ENCODE results near the gene ZFAND3.

Gene ZFAND3

GRCh38 chr6:37819177-37819801 lies at the start of gene ZFAND3:
ZFAND3 (plus strand) TSS chr6:37819727; CDS start chr6:37819946, 219 bp downstream.
- DNase-seq (ENCODE audit: low read depth), result peak; percentile 85

DNA sequence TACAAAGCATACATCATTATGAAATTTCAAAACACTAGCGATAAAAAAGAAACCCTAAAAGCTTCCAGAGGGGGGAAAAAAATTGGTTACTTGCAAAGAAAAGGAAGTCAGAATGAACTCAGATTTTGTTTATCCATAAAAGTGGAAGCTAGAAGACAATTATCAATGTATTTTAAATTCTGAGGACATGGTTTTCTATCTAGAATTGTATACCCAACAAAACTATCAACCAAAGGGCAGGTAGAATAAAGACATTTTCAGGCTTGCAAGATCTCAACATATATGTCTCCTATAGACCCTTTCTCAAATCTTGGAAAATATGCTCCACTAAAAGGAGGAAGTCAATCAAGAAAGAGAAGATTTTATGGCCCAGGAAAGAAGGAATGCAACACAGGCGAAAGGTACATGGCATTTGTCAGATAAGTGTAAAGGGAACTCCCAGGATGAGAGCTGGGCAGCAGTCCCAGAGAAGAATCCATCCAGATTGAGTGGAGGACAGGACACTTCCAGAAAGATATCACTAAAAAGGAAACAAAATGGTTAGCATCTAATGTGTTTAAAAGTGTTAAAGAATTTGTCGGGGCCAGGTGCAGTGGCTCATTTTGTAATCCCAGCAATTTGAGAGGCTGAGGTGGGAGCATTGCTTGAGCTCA lies 45.4 kb upstream of the ZFAND3 start:
- DNase-seq (ENCODE audit: low read depth), result no peak

DNA sequence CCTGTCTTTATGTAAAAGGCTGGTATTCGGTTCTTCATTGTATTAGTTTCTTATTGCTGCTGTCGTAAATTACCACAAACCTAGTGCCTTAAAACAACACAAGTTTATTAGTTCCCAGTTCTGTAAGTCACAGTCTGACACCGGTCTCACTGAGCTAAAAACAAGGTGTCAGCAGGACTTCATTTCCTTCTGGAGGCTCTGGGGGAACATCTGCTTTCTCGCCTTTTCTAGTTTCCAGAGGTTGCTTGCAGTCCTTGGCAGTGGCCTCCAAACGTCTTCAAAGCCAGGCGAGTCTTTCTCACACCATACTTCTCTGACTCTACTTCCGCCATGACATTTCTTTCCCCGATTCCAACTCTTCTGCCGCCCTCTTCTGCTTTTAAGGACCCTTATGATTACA lies 43.0 kb upstream of the ZFAND3 start:
- DNase-seq (ENCODE audit: low read depth), result no peak

- no peak for DNase-seq (ENCODE audit: low read depth)
These were observed 42.2 kb upstream of the ZFAND3 start for GRCh38 chr6:37777272-37777834.

DNA sequence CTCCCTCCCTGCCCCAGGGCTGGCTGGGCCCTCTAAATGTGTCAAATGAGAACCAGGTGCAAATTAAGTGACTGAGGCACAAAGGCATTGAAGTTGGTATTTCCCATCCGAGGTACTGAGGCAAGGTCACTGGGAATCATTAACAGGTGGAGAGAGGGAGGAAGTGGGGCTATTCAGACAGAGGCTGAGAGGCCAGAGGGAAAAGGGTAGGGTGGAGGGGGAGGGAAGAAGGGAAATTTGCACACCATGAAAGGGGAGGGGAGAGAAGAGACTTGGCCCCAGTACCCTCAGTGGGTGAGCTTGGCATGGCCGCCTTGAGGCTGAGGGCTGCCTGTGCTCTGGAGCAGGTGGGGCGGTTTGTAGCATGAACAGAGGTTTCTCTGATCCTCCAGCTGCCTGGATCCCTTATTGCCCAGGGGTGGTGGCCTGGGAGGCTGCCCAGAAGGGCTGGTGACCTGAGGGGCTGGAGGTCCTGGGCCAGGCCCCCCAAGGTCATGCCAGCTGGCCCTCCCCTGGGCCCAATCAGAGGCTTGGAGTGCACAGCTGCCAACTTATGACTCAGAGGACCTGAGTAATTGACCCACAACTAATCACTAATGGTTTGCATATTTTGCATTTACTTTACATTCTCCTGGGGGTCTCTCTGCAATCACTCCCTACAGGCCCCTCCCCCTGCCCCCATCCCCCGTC lies 40.3 kb upstream of the ZFAND3 start:
- no peak for DNase-seq (ENCODE audit: low read depth)

DNA sequence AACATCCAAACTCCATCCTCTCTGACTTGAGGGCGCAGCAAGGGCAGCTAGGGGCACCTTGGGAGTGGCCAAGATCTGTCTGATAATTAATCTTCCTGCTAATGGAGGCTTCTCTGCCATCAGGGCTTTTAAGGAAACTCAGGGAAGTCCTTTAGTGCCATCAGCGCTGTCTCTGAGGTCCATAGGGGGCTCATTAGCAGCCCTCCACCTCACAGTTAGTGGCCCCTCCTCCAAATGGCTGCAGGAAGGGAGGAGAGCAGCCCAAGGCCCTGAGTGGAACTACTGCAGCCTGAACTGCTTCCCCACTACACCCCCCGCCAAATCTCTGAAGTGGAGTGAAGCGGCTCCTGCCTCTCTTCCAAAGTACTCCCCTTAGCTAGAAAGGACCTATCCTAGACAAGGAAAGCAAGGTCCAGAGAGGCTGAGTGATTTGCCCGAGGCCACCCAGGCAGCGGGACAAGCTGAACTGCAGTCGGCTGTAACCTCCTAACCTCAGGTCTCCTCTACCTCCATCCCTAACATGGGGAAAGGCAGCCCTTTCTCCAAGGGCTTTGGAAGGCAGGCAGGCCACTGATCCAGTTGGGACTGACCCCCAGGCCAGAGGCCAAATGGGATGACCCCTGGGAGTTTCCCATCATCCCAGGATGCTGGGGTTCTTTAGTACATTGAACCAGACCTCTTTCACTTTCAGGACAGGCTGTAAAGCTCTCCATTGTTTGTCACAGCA lies 39.5 kb upstream of the ZFAND3 start:
- no peak for DNase-seq (ENCODE audit: low read depth)

DNA sequence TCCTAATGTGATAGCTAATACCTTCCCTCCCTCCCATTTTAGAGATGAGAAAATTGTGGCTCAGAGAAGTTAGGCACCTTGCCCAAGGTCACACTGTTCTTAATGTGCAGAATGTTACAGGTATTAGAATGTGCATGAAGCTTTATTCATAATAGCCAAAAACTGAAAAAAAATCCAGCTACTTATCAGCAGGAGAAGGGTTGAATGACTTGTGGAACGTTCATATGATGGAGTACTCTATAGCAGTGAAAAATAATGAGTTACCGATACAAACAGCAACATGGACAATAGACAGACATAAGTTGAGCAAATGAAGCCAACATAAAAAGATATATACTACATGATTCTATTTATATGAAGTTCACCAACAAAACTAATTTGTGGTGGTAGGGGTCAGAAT lies 37.7 kb upstream of the ZFAND3 start:
- DNase-seq (ENCODE audit: low read depth), result no peak

- no peak for DNase-seq (ENCODE audit: low read depth)
These were observed 36.3 kb upstream of the ZFAND3 start for GRCh38 chr6:37783025-37783855.

- no peak for DNase-seq (ENCODE audit: low read depth)
These were observed 35.5 kb upstream of the ZFAND3 start for GRCh38 chr6:37783856-37784584.

DNA sequence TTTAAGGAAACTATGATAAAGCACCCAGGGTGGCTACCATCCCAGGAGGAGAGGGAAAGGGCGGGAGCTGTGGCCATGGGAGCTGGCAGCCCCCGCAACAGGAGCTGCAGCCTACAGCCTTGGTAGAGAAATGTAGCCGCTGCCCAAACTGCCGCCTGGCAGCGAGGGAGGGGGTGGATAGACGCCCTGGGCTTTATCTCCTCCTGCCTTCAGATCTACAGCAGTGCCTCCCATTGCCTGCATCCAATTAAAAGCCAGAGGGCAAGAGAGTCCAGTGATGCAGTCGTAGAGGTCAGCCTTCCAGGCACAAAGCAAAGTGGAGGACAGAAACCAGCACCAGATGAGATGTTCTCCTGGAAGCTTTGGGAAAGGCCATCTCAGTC lies 35.0 kb upstream of the ZFAND3 start:
- no peak for DNase-seq (ENCODE audit: low read depth)

- no peak for DNase-seq (ENCODE audit: low read depth)
These were observed 34.4 kb upstream of the ZFAND3 start for GRCh38 chr6:37785002-37785662.

DNA sequence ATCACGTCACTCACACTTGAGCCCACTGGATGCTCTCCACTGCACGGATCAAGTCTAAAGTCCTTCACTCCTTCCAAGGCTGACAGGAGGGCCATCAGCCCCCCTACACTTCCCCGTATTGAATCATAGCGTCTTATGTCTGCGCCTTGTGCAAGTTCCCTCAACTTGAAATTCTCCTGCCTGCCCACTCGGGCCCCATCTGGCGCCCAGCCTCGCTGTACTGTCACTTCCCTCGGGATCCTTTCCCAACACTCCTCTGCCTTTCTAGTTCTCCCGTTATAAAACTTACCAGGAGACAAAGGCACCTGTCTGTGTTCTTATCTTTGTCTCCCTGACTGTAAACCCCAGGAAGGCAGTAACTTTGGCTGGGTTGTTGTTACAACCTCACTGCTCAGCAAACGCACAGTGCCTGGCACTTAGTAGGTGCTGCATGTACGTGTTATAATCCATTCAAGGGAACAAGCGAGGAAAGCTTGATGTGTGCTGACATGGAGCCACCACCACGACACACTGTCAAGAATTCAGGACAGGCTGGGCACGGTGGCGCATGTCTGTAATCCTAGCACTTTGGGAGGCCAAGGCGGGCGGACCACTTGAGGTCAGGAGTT lies 33.8 kb upstream of the ZFAND3 start:
- DNase-seq (ENCODE audit: low read depth), result no peak

DNA sequence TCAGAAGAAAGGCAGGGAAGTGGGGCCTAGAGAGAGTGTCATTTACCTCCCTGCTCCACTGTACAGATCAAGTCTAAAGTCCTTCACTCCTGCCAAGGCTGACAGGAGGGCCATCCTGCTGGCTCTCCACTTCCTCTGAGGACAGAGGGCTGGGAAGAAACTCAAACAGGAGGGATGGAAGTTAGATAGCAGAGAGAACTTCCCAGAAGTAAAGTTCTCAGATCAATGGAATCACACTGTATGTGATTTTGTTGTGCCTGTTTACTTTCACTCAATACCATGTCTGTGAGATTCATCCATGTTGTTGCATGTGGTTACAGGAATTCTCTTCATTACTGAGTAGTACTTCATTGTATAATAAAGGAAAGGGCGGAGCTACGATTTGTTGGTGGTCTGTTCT lies 32.3 kb upstream of the ZFAND3 start:
- no peak for DNase-seq (ENCODE audit: low read depth)

- DNase-seq (ENCODE audit: low read depth), result no peak
These were observed 31.3 kb upstream of the ZFAND3 start for GRCh38 chr6:37788259-37788658.

- peak; percentile 60 for DNase-seq (ENCODE audit: low read depth)
These were observed 28.2 kb upstream of the ZFAND3 start for GRCh38 chr6:37791156-37791919.

- DNase-seq (ENCODE audit: low read depth), result no peak
These were observed 27.0 kb upstream of the ZFAND3 start for GRCh38 chr6:37792457-37793033.

GRCh38 chr6:37793067-37793466 lies 26.5 kb upstream of the ZFAND3 start:
- no peak for DNase-seq (ENCODE audit: low read depth)

- DNase-seq (ENCODE audit: low read depth), result no peak
These were observed 24.7 kb upstream of the ZFAND3 start for GRCh38 chr6:37794825-37795224.
